Hepatocyte (in vitro differentiated cells): ENCODE results near the gene BLACAT1. TPM values are rescaled to one million over a fixed set of nuclear protein-coding genes. Genes with fewer than 3 reads are reported as not detected.

Experiments used
- DNase-seq: peaks from one replicate; pipeline ENCODE4 v3.0.0-alpha.2; 2016; ENCODE audit warnings: low spot score
- H2AFZ ChIP-seq: fragments of 200-600 bp; sonication (generic); 2 replicates; pipeline ENCODE4 v1.6.0; 2016; ENCODE audit warnings: antibody characterized with exemption, mild to moderate bottlenecking
- H3K27ac ChIP-seq: fragments of 200-600 bp; sonication (generic); 2 replicates; pipeline ENCODE4 v1.5.1; 2016; ENCODE audit warnings: mild to moderate bottlenecking
- H3K27me3 ChIP-seq: fragments of 200-600 bp; sonication (generic); 2 replicates; pipeline ENCODE4 v1.6.1; 2016
- H3K36me3 ChIP-seq: fragments of 200-600 bp; sonication (generic); replicated peaks from 2 replicates; pipeline ENCODE4 v1.5.1; 2016; ENCODE audit warnings: low read depth; ENCODE audit not compliant: insufficient read depth
- H3K4me1 ChIP-seq: fragments of 200-600 bp; sonication (generic); 2 replicates; pipeline ENCODE4 v1.5.1; 2016; ENCODE audit warnings: mild to moderate bottlenecking, moderate library complexity; ENCODE audit not compliant: insufficient read depth
- H3K4me2 ChIP-seq: fragments of 200-600 bp; sonication (generic); 2 replicates; pipeline ENCODE4 v1.6.0; 2016
- H3K4me3 ChIP-seq: fragments of 200-600 bp; sonication (generic); 2 replicates; pipeline ENCODE4 v1.5.1; 2016; ENCODE audit warnings: mild to moderate bottlenecking
- H3K79me2 ChIP-seq: fragments of 200-600 bp; sonication (generic); 2 replicates; pipeline ENCODE4 v1.6.0; 2017; ENCODE audit warnings: mild to moderate bottlenecking
- H3K9me2 ChIP-seq: fragments of 200-600 bp; sonication (generic); replicated peaks from 2 replicates; pipeline ENCODE4 v1.6.0; 2017; ENCODE audit warnings: mild to moderate bottlenecking; ENCODE audit not compliant: insufficient read depth
- H3K9me3 ChIP-seq: fragments of 200-600 bp; sonication (generic); 2 replicates; pipeline ENCODE4 v1.5.1; 2016; ENCODE audit warnings: low read depth, mild to moderate bottlenecking
- H4K20me1 ChIP-seq: fragments of 200-600 bp; sonication (generic); 2 replicates; pipeline ENCODE4 v1.6.0; 2016; ENCODE audit warnings: mild to moderate bottlenecking; ENCODE audit not compliant: insufficient read depth, poor library complexity, severe bottlenecking
- CTCF ChIP-seq: fragments of 200-600 bp; sonication (generic); IDR thresholded peaks from 2 replicates; pipeline ENCODE4 v1.5.1; 2016; ENCODE audit warnings: antibody characterized with exemption, mild to moderate bottlenecking; ENCODE audit not compliant: poor library complexity
- EZH2 ChIP-seq: fragments of 200-600 bp; sonication (generic); IDR thresholded peaks from 2 replicates; pipeline ENCODE4 v1.6.1; 2016; ENCODE audit warnings: antibody characterized with exemption, mild to moderate bottlenecking, borderline replicate concordance
- EZH2phosphoT487 ChIP-seq: fragments of 200-600 bp; sonication (generic); IDR thresholded peaks from one replicate; pipeline ENCODE4 v1.6.1; 2018; ENCODE audit warnings: antibody characterized with exemption, mild to moderate bottlenecking, low read depth, moderate library complexity; ENCODE audit not compliant: unreplicated experiment, severe bottlenecking
- WGBS: methylation state at CpG from one replicate; pipeline ENCODE4 v1.1.6; 2016; ENCODE audit warnings: low lambda C conversion rate; ENCODE audit errors: missing lambda C conversion rate; 5-methylcytosine and 5-hydroxymethylcytosine counted together
- polyA plus RNA-seq: library from polyadenylated mRNA; unstranded; fragments of >200 nt; fragmentation: Nextera tagmentation; extraction: Ambion mirVana; gene quantifications from 2 replicates; pipeline ENCODE4 v1.2.1, GENCODE V29; 2016
- total RNA-seq: library from RNA; depleted of rRNA; stranded (reverse); fragments of >200 nt; gene quantifications from 2 replicates; pipeline ENCODE4 v1.2.3, GENCODE V29; 2014

The BLACAT1 gene
- total and polyA plus RNA-seq, 2 experiments from 2014 or later, result 0.40 to 0.58 TPM

GRCh38 chr1:205420938-205421337 lies 34.9 kb downstream of the BLACAT1 start:
- peaks cover 47% of the 10 kb centered on the region for H3K27me3 ChIP-seq
- no peak overlapping the region for H2AFZ ChIP-seq
- H3K79me2 ChIP-seq, result no peaks in the 10 kb centered on the region
- H3K4me1 ChIP-seq, result no peaks in the 10 kb centered on the region
- no peak overlapping the region for H3K27ac ChIP-seq
- H4K20me1 ChIP-seq, result no peaks in the 10 kb centered on the region
- no peaks in the 10 kb centered on the region for H3K9me3 ChIP-seq
- H3K4me2 ChIP-seq, result no peak overlapping the region
- no peaks in the 10 kb centered on the region for H3K9me2 ChIP-seq
- H3K4me3 ChIP-seq, result no peak overlapping the region
- no peak for DNase-seq
- no peak for TF ChIP-seq CTCF
- H3K36me3 ChIP-seq, result no peaks in the 10 kb centered on the region
- 67% methylated on average over 2 of the region's 2 CpGs for WGBS

GRCh38 chr1:205417870-205418635 lies 37.8 kb downstream of the BLACAT1 start:
- H3K4me3 ChIP-seq, result no peak overlapping the region
- H3K27ac ChIP-seq, result no peak overlapping the region
- DNase-seq, result no peak
- no peaks in the 10 kb centered on the region for H3K36me3 ChIP-seq
- peaks cover 19% of the 10 kb centered on the region for H3K27me3 ChIP-seq
- H4K20me1 ChIP-seq, result no peaks in the 10 kb centered on the region
- no peaks in the 10 kb centered on the region for H3K4me1 ChIP-seq
- H3K4me2 ChIP-seq, result no peak overlapping the region
- H3K9me3 ChIP-seq, result no peaks in the 10 kb centered on the region
- 86% methylated on average over 10 of the region's 10 CpGs for WGBS
- TF ChIP-seq EZH2 (no peak), EZH2phosphoT487 (no peak), CTCF (no peak)
- no peaks in the 10 kb centered on the region for H3K9me2 ChIP-seq
- no peaks in the 10 kb centered on the region for H3K79me2 ChIP-seq
- H2AFZ ChIP-seq, result no peak overlapping the region

GRCh38 chr1:205416322-205416721 lies 39.5 kb downstream of the BLACAT1 start:
- H3K27me3 ChIP-seq, result peaks cover 15% of the 10 kb centered on the region
- H3K4me3 ChIP-seq, result no peak overlapping the region
- no peaks in the 10 kb centered on the region for H3K79me2 ChIP-seq
- no peaks in the 10 kb centered on the region for H4K20me1 ChIP-seq
- 72% methylated on average over 2 of the region's 2 CpGs for WGBS
- H3K27ac ChIP-seq, result no peak overlapping the region
- no peak for DNase-seq
- H2AFZ ChIP-seq, result no peak overlapping the region
- H3K4me1 ChIP-seq, result no peaks in the 10 kb centered on the region
- TF ChIP-seq EZH2, result no peak
- TF ChIP-seq EZH2phosphoT487, result no peak
- TF ChIP-seq CTCF, result no peak
- no peak overlapping the region for H3K4me2 ChIP-seq
- H3K9me3 ChIP-seq, result no peaks in the 10 kb centered on the region
- H3K36me3 ChIP-seq, result no peaks in the 10 kb centered on the region
- H3K9me2 ChIP-seq, result no peaks in the 10 kb centered on the region
